ENCODE data around the gene MTG2. TPM values are rescaled to one million over a fixed set of nuclear protein-coding genes. Genes with fewer than 3 reads are reported as not detected.
A peak's percentile ranks its signal among the peaks of the same experiment; 100 is the strongest.

The MTG2 gene
- total RNA-seq, 1 donor from 2014 or later = 24.0 TPM

DNA sequence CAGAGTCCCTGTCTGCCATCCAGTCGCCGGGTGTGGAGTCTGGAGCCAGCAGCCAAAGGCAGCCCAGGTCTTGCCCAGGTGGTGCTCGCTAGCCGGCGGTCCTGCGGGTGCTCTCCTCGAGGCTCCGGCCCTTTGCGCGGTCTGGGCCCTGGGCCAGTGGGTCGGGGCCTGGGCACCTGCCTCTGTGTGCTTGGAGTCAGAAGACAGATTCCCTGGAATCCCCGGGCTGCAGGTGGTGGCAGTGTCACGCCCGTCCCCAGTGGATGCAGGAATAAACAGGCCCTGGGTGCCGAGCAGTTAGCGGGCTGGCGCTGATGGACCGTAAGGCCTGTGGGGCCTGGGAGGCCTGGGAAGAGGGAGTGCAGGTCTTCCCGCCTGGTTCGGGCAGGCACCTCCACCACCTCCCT, 33.9 kb upstream of the MTG2 start:
- Histone ChIP-seq H3K4me3 (ENCODE audit: low read depth, low read length) (no peak overlapping the region), H3K27me3 (ENCODE audit: control insufficient read depth, insufficient read depth, low read length) (no peaks in the 10 kb centered on the region), H3K36me3 (ENCODE audit: control insufficient read depth, insufficient read depth, low read length) (peaks cover 4% of the 10 kb centered on the region)
- DNase-seq (ENCODE audit: low read depth) (no peak), FAIRE-seq (no peak)
- TF ChIP-seq, protein P1, sequence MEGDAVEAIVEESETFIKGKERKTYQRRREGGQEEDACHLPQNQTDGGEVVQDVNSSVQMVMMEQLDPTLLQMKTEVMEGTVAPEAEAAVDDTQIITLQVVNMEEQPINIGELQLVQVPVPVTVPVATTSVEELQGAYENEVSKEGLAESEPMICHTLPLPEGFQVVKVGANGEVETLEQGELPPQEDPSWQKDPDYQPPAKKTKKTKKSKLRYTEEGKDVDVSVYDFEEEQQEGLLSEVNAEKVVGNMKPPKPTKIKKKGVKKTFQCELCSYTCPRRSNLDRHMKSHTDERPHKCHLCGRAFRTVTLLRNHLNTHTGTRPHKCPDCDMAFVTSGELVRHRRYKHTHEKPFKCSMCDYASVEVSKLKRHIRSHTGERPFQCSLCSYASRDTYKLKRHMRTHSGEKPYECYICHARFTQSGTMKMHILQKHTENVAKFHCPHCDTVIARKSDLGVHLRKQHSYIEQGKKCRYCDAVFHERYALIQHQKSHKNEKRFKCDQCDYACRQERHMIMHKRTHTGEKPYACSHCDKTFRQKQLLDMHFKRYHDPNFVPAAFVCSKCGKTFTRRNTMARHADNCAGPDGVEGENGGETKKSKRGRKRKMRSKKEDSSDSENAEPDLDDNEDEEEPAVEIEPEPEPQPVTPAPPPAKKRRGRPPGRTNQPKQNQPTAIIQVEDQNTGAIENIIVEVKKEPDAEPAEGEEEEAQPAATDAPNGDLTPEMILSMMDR (IDR thresholded peaks at IDR 0.05; ENCODE audit: insufficient read depth, low read length, severe bottlenecking) = no peak

DNA sequence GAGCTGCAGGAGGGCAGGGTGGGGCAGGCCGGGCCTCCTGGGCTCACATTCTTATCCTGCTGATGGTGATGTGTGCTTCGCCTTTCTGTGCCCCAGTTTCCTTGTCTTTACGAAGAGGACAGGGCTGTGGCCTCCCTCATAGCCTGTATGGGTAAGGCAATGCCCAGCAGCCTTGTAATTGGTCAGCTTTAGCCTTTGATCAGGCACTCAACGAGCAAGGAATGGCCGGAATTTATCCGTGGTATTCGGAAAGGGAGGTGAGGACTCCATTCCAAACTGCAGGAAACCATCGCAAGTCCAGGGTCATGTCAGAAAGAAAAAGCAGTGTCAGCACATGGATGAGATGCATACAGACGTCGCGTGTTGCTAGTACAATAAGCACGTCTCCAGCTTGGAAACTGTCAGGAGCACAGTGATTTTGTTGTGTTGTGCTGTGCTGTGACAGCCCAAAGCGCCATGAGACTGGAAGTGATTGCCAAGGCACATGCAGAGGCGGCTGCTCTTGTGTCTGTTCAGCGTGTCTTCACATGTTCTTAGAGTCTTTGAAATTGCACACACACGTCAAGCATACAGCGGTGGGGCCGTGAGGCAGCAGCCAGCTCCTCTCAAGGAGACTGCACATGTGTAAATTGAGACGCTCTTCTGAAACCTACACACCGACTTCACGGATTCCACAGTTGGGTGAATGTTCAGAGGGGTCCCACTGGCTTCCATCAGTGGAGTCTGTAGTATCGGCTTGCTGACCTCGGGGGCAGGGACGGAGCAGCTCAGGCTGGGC, 33.1 kb upstream of the MTG2 start:
- peaks cover 6% of the 10 kb centered on the region for H3K36me3 ChIP-seq (ENCODE audit: control insufficient read depth, insufficient read depth, low read length)
- TF ChIP-seq, protein P1 (IDR thresholded peaks at IDR 0.05; ENCODE audit: insufficient read depth, low read length, severe bottlenecking) = no peak
- DNase-seq (ENCODE audit: low read depth) (peak; percentile 89), FAIRE-seq (peak; percentile 66)
- no peak overlapping the region for H3K4me3 ChIP-seq (ENCODE audit: low read depth, low read length)
- no peaks in the 10 kb centered on the region for H3K27me3 ChIP-seq (ENCODE audit: control insufficient read depth, insufficient read depth, low read length)

DNA sequence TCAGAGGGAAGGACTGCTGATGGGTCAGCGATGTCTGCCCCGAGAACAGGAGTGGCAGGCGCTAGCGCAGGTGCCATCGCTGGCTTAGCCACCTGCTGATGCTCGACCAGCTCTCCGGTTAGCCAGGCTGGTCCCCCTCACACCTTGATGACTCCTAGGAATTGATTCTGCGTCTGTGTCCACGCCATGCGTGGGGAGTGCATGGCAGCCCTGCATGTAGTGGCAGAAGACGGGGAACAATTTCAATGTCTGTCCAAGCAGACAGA, 32.6 kb upstream of the MTG2 start:
- FAIRE-seq (no peak), DNase-seq (ENCODE audit: low read depth) (no peak)
- H3K4me3 ChIP-seq (ENCODE audit: low read depth, low read length) = no peak overlapping the region
- TF ChIP-seq, protein P1 (IDR thresholded peaks at IDR 0.05; ENCODE audit: insufficient read depth, low read length, severe bottlenecking) = no peak
- H3K36me3 ChIP-seq (ENCODE audit: control insufficient read depth, insufficient read depth, low read length) = peaks cover 6% of the 10 kb centered on the region
- H3K27me3 ChIP-seq (ENCODE audit: control insufficient read depth, insufficient read depth, low read length) = no peaks in the 10 kb centered on the region

DNA sequence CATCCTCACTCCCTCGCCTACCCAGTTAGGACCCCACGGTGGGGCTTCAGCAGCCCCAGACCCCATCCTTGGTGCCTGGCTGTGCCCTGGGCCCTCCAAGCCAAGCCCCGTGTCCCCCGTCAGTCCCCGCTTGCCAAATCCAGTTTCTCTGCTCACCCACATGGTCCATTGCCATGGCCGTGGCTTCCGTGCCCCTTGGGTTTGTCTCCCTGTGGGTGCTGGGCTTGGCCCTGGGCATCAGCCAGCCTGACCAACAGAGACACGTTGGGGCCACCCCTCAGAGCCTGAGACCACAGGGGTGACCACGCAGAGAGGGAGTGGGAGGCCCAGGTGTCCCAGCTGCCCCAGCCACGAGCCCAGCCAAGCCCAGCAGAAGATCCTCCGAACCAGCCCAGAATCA, 31.6 kb upstream of the MTG2 start:
- H3K27me3 ChIP-seq (ENCODE audit: control insufficient read depth, insufficient read depth, low read length) = no peaks in the 10 kb centered on the region
- TF ChIP-seq, protein P1 (IDR thresholded peaks at IDR 0.05; ENCODE audit: insufficient read depth, low read length, severe bottlenecking) = no peak

DNA sequence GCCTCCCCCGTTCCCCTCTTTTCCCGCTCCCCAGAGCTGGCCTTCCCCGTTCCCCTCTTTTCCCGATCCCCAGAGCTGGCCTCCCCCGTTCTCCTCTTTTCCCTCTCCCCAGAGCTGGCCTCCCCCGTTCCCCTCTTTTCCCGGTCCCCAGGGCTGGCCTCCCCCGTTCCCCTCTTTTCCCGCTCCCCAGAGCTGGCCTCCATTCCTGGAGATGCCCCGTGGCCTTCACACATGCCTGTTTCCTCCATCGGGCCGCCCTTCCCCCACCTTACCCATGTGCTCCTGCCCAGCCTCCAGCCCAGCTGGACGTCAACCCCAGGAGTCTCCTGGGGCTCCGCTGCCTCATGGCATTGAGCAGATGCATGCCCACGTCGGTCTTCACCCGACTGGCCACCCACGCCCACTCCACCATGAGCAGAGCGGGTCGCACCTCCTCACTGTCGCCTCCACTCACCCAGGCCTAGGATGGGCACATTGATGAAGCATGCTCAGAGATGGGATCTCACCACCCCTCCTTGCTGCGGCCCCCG, 30.9 kb upstream of the MTG2 start:
- Histone ChIP-seq H3K27me3 (ENCODE audit: control insufficient read depth, insufficient read depth, low read length) (no peaks in the 10 kb centered on the region), H3K4me3 (ENCODE audit: low read depth, low read length) (no peak overlapping the region), H3K36me3 (ENCODE audit: control insufficient read depth, insufficient read depth, low read length) (peaks cover 6% of the 10 kb centered on the region)
- no peak for DNase-seq (ENCODE audit: low read depth)
- FAIRE-seq = no peak
- TF ChIP-seq, protein P1 (IDR thresholded peaks at IDR 0.05; ENCODE audit: insufficient read depth, low read length, severe bottlenecking) = no peak

More for the DNA sequence above, 31.6 kb upstream of the MTG2 start:
- DNase-seq (ENCODE audit: low read depth) (no peak), FAIRE-seq (no peak)
- no peak overlapping the region for H3K4me3 ChIP-seq (ENCODE audit: low read depth, low read length)
- H3K36me3 ChIP-seq (ENCODE audit: control insufficient read depth, insufficient read depth, low read length) = peaks cover 7% of the 10 kb centered on the region

Data from bronchial epithelial cell (primary cell).